A673 (cell line): Measurements from ENCODE around the gene PYGB. TPM values are rescaled to one million over a fixed set of nuclear protein-coding genes. Genes with fewer than 3 reads are reported as not detected.

Experiments
- BruUV-seq: library from RNA; stranded (reverse); fragments of 400-500 nt; replicated peaks from 2 replicates; lab custom pipeline; 2021; lab: Mats Ljungman, UMichigan
- CTCF ChIA-PET: fragments of 300-600 bp; sonication (Branson Sonifier 250); formaldehyde crosslinking; loops from one replicate; lab custom pipeline; 2022; ENCODE audit warnings: antibody characterized with exemption; lab: Charles Lee
- POLR2A ChIA-PET: fragments of 300-600 bp; sonication (Branson Sonifier 250); formaldehyde crosslinking; loops from one replicate; lab custom pipeline; 2022; ENCODE audit warnings: antibody characterized with exemption; ENCODE audit not compliant: low non-redundant PET; lab: Charles Lee
- DNase-seq: peaks from one replicate; pipeline ENCODE4 v3.0.0-alpha.2; 2015; ENCODE audit warnings: low spot score
- H3K27ac ChIP-seq: fragments of 200-600 bp; sonication (generic); 2 replicates; pipeline ENCODE4 v1.5.1; 2016; ENCODE audit warnings: mixed run types, low read depth, mild to moderate bottlenecking, mixed read lengths, antibody characterized with exemption, low read length; ENCODE audit not compliant: poor library complexity, severe bottlenecking
- H3K27me3 ChIP-seq: fragments of 200-600 bp; sonication (generic); replicated peaks from 2 replicates; pipeline ENCODE4 v1.6.1; 2017; ENCODE audit warnings: mixed run types, low read depth, mild to moderate bottlenecking, mixed read lengths, antibody characterized with exemption, low read length; ENCODE audit not compliant: insufficient read depth, poor library complexity
- H3K36me3 ChIP-seq: fragments of 200-600 bp; sonication (generic); 2 replicates; pipeline ENCODE4 v1.6.1; 2016; ENCODE audit warnings: mixed run types, mild to moderate bottlenecking, mixed read lengths, antibody characterized with exemption, low read length; ENCODE audit not compliant: insufficient read depth, poor library complexity, severe bottlenecking
- H3K4me1 ChIP-seq: fragments of 200-600 bp; sonication (generic); 2 replicates; pipeline ENCODE4 v1.6.1; 2017; ENCODE audit warnings: mixed run types, mild to moderate bottlenecking, mixed read lengths, antibody characterized with exemption, low read length; ENCODE audit not compliant: insufficient read depth, poor library complexity, severe bottlenecking
- H3K4me3 ChIP-seq: fragments of 200-600 bp; sonication (generic); 2 replicates; pipeline ENCODE4 v1.5.1; 2016; ENCODE audit warnings: low read depth, mixed run types, mild to moderate bottlenecking, mixed read lengths, low read length; ENCODE audit not compliant: poor library complexity, severe bottlenecking
- H3K9me3 ChIP-seq: fragments of 200-600 bp; sonication (generic); 2 replicates; pipeline ENCODE4 v1.6.1; 2016; ENCODE audit warnings: mixed run types, low read depth, mild to moderate bottlenecking, mixed read lengths, antibody characterized with exemption, low read length; ENCODE audit not compliant: poor library complexity, severe bottlenecking
- EZH2 ChIP-seq: fragments of 200-600 bp; sonication (generic); IDR thresholded peaks from 2 replicates; pipeline ENCODE4 v1.6.1; 2017; ENCODE audit warnings: borderline replicate concordance, low read depth, mild to moderate bottlenecking, mixed read lengths, antibody characterized with exemption, low read length; ENCODE audit not compliant: poor library complexity, severe bottlenecking
- intact Hi-C: fragments of 100-400 bp; cut with micrococcal nuclease; formaldehyde crosslinking; loops from one replicate; pipeline ENCODE4 v1.10.0; 2022; ENCODE audit not compliant: unreplicated experiment
- total RNA-seq: library from RNA; stranded (reverse); gene quantifications from 2 replicates; pipeline ENCODE4 v1.2.3, GENCODE V29; 2021
- TF ChIP-seq, protein P1 (sequence below): fragments of 300-800, 200-600 bp; sonication (generic); conservative IDR thresholded peaks from 2 replicates; pipeline ENCODE4 v1.5.1; 2017; ENCODE audit warnings: low read depth, mild to moderate bottlenecking, antibody characterized with exemption, low read length, moderate library complexity, mixed read lengths

PYGB gene
- total RNA-seq, 1 experiment from 2014 or later: 52.3 TPM

- no TSS peak for BruUV-seq
- DNase-seq: no peak
- POLR2A ChIA-PET: no interaction called here
- intact Hi-C loops: no loop called here
- no peak overlapping the region for H3K4me3 ChIP-seq
- H3K4me1 ChIP-seq: no peaks in the 10 kb centered on the region
- H3K9me3 ChIP-seq: no peaks in the 10 kb centered on the region
- no peak for TF ChIP-seq EZH2
- TF ChIP-seq, protein P1, sequence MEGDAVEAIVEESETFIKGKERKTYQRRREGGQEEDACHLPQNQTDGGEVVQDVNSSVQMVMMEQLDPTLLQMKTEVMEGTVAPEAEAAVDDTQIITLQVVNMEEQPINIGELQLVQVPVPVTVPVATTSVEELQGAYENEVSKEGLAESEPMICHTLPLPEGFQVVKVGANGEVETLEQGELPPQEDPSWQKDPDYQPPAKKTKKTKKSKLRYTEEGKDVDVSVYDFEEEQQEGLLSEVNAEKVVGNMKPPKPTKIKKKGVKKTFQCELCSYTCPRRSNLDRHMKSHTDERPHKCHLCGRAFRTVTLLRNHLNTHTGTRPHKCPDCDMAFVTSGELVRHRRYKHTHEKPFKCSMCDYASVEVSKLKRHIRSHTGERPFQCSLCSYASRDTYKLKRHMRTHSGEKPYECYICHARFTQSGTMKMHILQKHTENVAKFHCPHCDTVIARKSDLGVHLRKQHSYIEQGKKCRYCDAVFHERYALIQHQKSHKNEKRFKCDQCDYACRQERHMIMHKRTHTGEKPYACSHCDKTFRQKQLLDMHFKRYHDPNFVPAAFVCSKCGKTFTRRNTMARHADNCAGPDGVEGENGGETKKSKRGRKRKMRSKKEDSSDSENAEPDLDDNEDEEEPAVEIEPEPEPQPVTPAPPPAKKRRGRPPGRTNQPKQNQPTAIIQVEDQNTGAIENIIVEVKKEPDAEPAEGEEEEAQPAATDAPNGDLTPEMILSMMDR: no peak
- CTCF ChIA-PET: no interaction called here
- H3K36me3 ChIP-seq: no peaks in the 10 kb centered on the region
- no peak overlapping the region for H3K27ac ChIP-seq
- H3K27me3 ChIP-seq: no peaks in the 10 kb centered on the region
Measured at GRCh38 chr20:25338112-25339023, 90.5 kb downstream of the PYGB start.

DNA sequence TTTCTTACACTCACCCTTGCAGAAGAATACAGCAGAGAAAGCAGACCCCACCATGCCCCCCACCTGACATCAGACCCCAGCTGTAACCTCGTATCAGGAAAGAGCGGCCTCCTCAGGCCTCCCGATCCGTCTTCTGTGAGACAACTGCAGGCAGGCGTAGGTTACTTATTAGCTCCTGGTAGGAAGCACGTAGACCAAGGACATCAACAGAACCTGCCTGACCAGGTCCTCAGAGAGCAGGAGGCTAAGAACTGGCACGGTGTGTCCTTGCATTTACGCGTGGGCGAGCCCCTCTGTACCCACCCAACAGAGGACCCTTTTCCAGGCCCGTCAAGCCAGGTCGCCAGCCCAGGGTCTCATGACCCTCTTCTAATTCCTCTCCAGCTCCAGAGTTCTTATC is 91.7 kb downstream of the PYGB start:
- CTCF ChIA-PET: no interaction called here
- Histone ChIP-seq H3K9me3 (no peaks in the 10 kb centered on the region), H3K4me3 (no peak overlapping the region), H3K27me3 (no peaks in the 10 kb centered on the region), H3K36me3 (no peaks in the 10 kb centered on the region), H3K4me1 (no peaks in the 10 kb centered on the region), H3K27ac (no peak overlapping the region)
- intact Hi-C loops: no loop called here
- DNase-seq: no peak
- POLR2A ChIA-PET: no interaction called here
- TF ChIP-seq, protein P1: no peak
- no peak for TF ChIP-seq EZH2
- BruUV-seq: no TSS peak

DNA sequence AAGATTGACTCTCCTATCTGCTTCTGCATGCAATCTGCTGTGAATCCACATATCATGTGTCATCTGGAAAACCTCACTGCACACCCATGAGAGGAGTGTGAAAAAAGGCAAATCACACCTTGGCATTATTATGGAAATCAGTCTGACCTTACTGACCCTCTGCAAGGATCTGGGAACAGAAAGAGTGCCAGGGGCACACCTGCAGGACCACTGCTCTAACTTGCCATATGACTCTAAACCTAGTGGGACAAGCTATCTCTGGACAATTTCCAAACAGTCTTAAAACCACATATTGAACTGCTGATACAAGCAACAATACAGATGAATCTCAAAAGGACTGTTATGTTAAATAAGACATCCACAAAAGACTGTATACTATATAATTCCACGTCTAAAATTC is 92.5 kb downstream of the PYGB start:
- H3K36me3 ChIP-seq: no peaks in the 10 kb centered on the region
- H3K27ac ChIP-seq: no peak overlapping the region
- POLR2A ChIA-PET: no interaction called here
- no peaks in the 10 kb centered on the region for H3K9me3 ChIP-seq
- DNase-seq: no peak
- intact Hi-C loops: no loop called here
- TF ChIP-seq, protein P1: no peak
- TF ChIP-seq EZH2: no peak
- no peak overlapping the region for H3K4me3 ChIP-seq
- CTCF ChIA-PET: no interaction called here
- H3K27me3 ChIP-seq: no peaks in the 10 kb centered on the region
- BruUV-seq: no TSS peak
- H3K4me1 ChIP-seq: no peaks in the 10 kb centered on the region
